ENCODE measurements around the gene CXCL11.

DNA sequence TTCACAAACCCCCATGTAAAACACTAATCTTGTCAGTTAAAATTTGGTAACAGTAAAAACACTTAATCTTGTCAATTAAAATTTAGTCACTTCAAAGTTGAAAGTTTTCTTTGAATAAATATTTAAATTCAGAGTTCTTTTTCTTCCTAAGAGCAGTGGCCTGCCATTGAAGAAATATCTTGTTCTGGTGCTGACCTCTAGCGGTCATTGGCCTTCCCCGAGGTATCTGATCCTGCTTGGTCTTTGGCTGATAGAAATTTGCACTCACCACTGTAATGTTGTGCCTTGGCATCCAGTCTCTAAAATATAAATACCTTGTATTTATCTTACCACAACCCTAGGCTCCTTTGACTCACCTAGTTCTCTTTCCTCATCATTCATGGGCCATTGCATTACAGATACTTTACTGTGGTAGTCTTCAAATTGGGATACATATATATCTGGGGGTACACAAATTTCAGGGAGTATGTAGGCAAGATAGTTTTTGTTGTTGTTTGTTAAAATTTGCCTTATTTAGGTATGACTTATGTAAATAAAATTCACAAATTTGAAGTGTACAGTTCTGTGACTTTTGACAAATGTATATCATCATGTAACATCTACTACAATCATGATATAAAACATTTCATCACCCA is 31.9 kb upstream of the CXCL11 start:
- TF ChIP-seq CTCF (IDR thresholded peaks at IDR 0.05) (peak; percentile 96), EZH2 (IDR thresholded peaks at IDR 0.05) (no peak)
